ENCODE data around the gene CHD1L.

DNA sequence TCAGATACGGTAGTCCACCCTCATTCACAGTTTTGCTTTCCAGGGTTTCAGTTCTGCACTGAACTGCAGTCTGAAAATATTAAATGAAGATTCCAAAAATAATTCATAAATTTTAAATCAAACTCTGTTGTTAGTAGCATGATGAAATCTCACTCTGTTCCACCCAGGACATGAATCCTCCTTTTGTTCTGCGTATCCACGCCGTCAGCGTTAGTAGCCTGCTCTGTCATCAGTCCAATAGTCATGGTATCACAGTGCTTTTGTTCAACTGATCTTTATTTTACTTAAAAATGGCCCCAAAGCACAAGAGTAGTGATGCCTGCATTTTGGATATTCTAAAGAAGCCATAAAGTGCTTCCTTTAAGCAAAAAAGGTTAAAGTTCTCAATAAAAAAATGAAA lies 23.9 kb downstream of the CHD1L start:
- TF ChIP-seq, protein P1, sequence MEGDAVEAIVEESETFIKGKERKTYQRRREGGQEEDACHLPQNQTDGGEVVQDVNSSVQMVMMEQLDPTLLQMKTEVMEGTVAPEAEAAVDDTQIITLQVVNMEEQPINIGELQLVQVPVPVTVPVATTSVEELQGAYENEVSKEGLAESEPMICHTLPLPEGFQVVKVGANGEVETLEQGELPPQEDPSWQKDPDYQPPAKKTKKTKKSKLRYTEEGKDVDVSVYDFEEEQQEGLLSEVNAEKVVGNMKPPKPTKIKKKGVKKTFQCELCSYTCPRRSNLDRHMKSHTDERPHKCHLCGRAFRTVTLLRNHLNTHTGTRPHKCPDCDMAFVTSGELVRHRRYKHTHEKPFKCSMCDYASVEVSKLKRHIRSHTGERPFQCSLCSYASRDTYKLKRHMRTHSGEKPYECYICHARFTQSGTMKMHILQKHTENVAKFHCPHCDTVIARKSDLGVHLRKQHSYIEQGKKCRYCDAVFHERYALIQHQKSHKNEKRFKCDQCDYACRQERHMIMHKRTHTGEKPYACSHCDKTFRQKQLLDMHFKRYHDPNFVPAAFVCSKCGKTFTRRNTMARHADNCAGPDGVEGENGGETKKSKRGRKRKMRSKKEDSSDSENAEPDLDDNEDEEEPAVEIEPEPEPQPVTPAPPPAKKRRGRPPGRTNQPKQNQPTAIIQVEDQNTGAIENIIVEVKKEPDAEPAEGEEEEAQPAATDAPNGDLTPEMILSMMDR (IDR thresholded peaks at IDR 0.05; ENCODE audit: insufficient read depth, low read length), result no peak
- TF ChIP-seq POLR2AphosphoS5 (IDR thresholded peaks at IDR 0.05; ENCODE audit: low read depth), result no peak
- TF ChIP-seq SPI1 (IDR thresholded peaks at IDR 0.05; ENCODE audit: borderline replicate concordance, low read depth), result no peak
